ENCODE results near the gene NKX2-3. TPM values are rescaled to one million over a fixed set of nuclear protein-coding genes. Genes with fewer than 3 reads are reported as not detected.

Gene NKX2-3
- not detected for polyA plus RNA-seq (2013, experiment 1 of 2; ENCODE audit: insufficient read length)
- not detected for polyA plus RNA-seq (2013, experiment 2 of 2; ENCODE audit: insufficient read length)

- DNase-seq: peak; percentile 44
Observed at GRCh38 chr10:99532687-99533495, at the start of gene NKX2-3. NKX2-3 (plus strand) TSS chr10:99532942; CDS start chr10:99533132, 190 bp downstream.

- DNase-seq: no peak
Observed at GRCh38 chr10:99484626-99485581, 47.8 kb upstream of the NKX2-3 start.

GRCh38 chr10:99487125-99487807 lies 45.5 kb upstream of the NKX2-3 start:
- no peak for DNase-seq

- DNase-seq: no peak
Observed at GRCh38 chr10:99489271-99489670, 43.5 kb upstream of the NKX2-3 start.

DNA sequence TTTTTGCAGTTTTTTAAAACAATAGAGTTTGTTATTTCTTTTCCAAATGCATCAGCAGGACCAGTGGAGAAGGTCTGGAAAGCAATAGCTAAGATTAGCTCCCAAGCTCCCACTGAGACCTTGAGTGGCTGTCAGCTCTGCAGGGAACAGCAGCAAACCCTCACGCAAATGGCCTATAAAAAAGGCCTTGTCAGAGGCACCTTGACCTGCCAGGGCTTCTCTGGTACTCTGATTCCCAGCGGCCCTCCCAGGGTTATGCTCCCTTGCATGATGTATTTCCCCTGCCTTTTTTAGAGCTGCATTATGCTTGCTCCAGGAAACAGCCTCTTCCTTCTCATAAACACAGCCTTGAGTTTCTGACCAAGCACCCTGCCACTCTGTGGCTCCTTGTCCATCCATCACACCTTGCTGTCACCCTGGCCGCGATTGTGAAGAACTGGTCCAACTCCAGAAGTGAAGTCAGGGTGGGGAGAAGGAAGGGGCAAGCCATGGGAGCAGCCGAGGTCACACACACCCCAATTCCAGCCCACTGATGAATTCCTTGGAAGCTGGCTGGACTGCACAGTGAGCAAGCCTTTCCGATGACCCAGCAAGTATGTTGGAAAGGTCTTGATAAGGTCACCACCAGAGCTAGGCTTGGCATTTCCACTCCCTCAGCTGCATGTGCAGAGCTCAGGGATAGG lies 35.3 kb upstream of the NKX2-3 start:
- no peak for DNase-seq

- DNase-seq: no peak
Observed at GRCh38 chr10:99506416-99506815, 26.3 kb upstream of the NKX2-3 start.

GRCh38 chr10:99507265-99507664 lies 25.5 kb upstream of the NKX2-3 start:
- DNase-seq: no peak

DNA sequence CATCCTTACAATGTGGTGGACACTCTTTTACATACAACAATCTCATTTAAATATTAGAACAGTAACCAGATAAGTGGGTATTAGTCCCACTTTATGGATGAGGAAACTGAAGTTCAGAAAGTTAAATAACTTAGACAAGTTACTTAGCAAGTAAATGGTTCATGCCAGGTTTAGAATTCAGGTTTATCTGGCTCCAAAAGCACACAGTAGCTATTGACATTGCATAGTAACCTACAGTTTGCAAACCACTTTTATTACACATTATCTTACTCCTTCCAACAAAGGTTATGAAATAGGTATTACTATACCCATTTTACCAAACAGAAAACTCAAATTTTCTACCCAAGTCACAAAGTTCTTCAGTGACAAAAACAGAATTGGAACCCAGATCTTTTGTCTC lies 19.7 kb upstream of the NKX2-3 start:
- no peak for DNase-seq

DNA sequence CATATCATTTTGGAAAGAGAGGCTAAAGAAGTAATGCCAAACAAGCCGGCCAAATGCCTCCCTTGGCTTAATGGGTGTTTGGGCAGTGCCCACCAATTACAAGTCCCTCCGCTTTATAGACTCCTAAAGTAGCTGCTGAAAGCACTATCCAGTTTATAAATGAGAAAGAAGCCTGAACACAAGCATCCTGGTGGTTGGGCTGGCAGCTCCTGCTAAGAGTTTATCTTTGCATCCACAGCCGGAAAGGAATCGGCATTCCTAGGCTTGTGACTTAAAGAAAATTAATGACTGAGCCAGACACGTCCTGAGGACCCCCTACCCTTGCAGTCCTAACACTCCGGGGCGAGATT lies 13.1 kb upstream of the NKX2-3 start:
- no peak for DNase-seq

DNA sequence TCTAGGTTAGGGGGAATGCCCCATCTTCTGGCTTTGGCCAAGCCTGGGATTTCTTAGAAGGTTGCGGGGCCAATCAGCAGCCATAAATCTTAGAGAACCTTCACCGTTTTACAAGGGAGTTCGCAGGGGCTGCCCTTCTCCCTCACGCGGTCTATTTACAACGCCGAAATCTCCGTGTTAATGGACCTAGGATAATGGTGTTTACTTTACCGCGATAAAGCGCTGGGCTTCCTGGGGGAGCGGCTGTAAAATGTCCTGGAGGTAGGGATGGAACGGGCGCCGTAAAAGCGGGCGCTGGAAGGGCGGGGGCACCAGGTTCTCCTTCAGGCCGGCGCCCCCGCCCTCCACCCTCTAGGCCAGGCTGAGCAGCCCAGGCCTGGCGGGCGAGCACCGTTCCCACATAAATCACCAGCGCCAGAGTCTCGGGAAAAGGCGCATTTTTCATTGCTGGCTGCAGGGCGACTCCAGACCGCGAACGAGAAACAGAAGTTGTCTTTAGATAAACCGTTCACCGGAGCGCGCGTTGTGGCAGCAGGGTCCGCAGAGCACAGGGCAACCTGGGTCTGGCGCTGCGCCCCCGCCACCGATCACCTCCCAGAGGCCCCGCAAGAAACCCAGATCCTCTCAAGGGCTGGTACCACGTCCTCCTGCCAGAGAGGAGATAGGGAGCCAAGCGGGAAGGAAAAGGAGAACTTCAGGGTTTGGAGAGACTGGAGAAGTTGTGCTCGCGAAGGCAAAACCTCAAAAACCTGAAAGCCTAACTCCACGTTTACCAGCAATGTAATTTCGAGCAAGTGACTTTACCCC lies 12.5 kb upstream of the NKX2-3 start:
- no peak for DNase-seq

DNA sequence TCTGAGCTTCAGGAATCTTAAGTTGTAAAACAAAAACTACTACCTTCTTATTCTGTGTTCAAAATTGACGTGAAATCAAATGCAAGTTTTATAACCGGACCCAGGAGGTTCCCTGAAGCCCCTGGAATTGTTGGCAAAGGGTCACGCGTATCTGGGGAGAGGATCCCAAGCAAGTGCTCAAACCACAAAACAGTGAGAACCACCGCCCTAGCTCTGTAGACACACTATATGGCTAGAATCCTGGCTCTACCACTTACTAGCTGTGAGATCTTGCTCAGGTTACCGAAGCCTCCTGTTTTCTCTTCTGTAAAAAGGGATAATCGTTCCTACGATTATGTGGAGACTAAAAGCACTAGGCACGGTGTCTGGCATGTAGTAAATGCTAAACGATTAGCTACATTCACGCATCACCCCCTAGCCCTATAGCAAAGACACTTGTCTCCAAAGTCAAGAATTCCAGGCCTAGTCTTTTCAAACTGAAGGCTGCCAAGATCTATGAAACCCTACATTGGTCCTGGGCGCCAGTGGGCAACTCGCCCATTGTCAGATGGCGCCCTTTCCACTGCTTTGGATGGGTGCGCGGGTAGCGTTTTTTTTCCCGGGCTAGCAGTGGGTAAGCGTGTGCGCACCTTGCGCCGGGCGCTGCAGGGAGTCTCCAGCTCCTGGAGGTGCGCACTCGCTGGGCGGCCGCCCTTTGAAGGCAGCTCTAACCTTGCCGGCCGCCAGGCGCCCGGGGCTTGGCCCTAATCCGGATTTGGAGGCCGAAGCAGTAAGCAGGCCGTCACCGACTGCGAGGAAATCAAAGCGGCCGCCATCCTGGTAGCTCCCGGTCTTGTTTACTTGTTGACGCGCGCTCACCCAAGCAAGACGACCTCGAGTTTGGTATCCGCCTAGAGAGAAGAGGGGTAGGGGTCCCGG lies 11.6 kb upstream of the NKX2-3 start:
- DNase-seq: no peak

DNA sequence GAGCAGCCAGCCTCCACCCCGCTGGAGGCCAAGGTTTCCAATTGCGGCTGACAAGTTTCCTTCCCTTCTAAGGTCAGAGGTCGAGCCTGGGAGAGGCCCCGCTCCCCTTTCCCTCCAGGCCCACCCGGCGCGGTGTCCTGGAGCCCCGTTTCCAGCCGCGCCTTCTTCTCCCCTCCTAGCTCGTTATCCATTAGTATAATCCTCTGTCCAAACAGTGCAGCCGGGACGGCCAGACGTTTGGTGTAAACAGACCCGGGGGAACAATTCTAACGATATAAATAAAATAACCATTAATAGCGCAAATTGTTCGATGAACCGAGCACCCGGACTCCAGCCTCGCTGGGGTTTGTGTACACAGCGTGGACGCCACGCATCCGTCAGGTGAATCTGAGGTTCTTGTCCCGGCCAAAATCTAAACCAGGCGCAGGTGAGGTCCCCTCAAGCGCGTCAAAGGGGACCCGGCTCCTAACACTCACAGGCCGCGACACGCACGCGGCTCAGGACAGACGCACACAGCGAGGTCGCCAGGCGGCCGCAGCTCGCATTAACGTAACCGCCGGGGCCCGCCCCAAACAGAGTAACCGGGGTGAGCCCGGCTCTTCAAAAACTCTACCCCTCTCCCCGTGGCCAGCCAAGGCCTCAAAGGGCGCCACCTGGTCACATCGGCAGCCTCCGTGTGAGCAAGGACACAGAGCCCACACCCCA lies 10.8 kb upstream of the NKX2-3 start:
- DNase-seq: no peak

DNA sequence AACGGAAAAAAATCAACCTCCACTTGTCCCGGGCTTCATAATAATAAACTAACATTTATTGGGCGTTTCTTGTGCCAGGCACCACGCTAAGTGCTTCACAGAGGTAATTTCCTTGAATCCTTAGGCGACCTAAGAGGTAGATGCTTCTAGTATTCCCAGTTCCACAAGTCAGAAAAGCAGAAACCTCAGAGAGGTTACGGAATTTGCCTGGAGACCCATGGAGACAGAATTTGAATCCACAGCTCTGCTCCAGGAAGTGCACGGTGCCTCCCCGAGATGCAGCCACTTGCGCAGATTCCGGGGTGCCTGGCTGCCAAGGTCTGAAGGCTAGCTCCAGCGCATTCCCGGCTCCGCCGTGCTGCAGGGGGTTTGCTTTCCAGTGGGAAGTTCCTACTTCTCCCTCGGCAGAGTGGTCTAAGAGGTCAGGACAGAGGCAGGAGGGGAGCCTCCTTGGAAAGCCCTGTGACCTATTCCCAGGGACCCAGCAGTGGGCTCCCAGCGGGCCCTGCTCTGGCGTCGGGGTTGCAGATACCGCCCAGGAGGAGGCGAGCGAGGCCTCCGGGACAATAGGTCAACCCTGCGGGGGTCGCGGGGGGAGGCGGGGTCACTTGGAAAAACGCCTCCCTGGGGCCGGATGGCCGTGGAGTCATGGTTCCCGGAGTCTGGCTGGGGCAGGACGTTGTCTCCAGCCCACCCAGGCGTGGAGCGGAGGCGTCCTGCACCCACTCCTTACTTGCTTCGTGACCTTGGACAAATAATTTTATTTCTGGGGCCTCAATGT lies 10.1 kb upstream of the NKX2-3 start:
- no peak for DNase-seq

DNA sequence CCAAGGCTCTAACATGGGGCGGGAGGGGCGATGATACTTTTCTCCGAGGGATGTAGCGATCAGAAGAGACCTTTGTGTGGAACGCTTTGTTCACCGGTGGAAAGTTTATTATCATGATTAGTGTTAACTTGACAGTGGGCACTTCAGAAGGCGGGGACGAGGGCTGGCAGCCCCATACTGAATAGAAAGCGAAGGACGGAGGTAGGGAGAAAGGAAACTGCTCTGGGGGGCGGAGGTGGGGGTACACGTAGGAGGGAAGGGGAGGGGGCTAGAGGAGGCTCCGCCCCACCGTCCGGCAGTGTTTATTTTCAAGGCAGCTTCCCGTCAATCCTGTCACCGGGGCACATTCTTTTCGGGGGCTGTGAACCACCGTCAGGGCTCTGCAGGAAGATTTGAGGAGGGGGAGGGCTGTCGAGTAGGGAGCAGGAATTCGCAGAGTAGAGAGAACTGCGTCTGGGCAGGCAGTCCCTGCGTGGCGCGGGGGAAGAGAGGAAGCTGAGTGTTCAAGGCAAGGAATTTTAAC lies 9.4 kb upstream of the NKX2-3 start:
- DNase-seq: no peak

DNA sequence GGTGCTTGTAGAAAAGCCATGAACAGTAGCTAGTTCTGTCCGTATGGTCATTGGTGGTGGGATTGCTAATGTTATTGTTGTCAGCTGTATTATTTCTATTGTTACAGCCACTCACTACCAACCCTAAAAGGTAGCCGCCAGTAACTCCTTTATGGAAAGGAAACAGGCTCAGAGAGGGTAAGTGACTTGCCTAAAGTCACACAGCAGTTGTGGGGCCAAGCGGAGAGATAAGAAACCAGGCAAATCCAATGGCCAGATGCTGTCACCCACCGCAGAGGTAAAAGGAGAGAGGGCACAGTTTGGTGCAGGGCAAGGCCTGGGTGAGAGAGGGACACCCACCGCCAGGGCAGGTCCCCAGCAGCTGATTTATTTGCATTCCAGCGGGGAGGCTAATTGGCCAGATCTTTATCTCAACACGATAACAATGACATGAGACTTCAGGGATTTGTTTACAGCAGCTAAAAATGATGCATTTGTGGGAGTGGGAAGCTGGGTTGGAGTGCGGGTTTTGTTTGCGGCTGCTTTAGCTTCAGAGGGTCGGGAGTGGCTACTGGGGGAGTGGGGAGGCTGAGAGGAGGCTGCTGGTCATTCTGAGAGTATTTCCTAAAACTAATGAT lies 8.6 kb upstream of the NKX2-3 start:
- no peak for DNase-seq

- no peak for DNase-seq
Observed at GRCh38 chr10:99524736-99525380, 7.9 kb upstream of the NKX2-3 start.

GRCh38 chr10:99525897-99526296 lies 6.8 kb upstream of the NKX2-3 start:
- DNase-seq: no peak

Data from fibroblast of skin of abdomen (primary cell).